HG03095 (cell line): Measurements from ENCODE around the gene MPHOSPH9.
A peak's percentile ranks its signal among the peaks of the same experiment; 100 is the strongest.

Source experiments
- ATAC-seq: cut with Tn5 transposase; IDR thresholded peaks from one replicate; pipeline ENCODE4 v1.9.1; 2021; ENCODE audit warnings: moderate library complexity; ENCODE audit not compliant: unreplicated experiment

Gene MPHOSPH9

DNA sequence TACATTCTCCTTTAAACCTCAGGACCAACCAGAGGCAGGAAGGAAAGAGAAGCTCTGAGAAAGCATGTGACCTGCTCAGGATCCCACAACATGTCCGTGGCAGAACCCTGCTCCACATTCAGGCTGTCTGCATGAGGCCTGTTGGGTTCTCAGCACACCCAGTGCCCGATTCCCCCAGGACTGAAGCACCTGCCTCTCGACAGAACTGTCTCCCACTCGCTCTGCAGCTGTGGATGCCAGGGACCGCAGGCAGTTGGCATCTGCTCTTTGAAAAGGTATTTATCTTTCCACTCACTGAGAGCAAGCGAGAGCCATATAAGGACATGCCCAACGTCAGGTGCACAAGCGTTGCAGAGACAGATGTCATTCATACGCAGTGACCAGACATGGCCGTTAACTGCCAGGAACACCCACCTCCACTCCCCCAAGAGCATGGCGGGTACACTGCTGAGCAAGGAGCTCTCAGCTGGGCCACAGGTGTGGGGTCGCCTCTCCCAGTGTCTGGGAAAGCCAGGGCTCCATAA lies 101.0 kb downstream of the MPHOSPH9 start:
- ATAC-seq, result no peak

- ATAC-seq, result no peak
Observed at GRCh38 chr12:123131291-123131832, 101.6 kb downstream of the MPHOSPH9 start.

GRCh38 chr12:123129621-123130020 lies 103.3 kb downstream of the MPHOSPH9 start:
- no peak for ATAC-seq

GRCh38 chr12:123127182-123127495 lies 105.8 kb downstream of the MPHOSPH9 start:
- ATAC-seq, result no peak

DNA sequence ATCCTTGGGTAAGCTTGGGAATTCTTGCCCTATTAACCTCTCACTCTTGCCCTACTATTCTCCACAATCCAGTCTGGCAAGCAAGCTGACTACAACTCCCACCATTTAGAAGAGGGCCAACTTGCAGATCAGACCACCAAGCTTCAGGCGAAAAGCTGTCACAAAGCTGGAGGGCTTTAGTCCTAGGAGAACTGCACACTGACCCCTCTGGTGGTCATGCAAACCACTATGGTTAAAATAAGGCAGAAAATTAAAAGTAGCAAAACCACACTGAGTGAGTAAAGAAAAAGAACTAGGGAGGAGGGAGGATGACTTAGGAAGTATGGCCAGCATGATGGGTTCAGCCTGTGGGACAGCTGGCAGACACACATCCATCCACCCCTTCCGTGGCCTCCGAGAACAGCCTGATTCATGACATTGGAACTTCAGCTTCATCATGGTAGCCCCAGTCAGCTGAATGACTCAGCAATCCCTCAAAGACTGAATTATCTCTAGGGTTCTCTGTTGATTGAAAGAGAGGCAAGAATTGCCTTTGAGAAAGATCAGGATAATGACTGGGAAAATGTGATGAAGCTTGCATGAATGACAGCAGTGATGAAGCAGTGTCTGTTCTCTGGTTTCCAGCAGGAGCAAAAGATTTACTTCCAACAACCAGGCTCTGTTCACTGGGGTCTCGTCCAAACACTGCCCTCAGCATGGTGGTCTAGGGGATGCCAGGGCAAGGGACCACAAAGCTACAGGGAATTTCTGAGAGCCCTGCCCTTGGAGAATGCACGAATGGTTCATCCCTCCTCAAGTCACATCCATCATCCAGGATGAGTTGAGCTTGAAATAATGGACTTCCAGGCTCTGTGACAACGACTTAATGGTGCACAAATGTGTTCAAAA lies 106.4 kb downstream of the MPHOSPH9 start:
- no peak for ATAC-seq

GRCh38 chr12:123122626-123123025 lies 110.3 kb downstream of the MPHOSPH9 start:
- ATAC-seq, result no peak

DNA sequence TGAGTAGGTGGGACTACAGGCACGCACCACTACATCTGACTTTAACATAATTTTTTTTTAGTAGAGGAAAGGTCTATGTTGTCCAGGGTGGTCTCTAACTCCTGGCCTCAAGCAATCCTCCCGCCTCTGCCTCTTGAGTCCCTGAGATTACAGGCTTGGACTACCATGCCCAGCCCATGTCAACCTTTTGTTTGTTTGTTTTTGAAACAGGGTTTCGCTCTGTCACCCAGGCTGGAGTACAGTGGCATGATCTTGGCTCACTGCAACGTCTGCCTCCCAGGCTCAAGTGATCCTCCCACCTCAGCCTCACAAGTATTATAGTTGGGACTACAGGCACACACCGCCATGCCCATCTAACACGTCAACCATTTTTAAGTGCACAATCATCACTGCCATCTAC lies 111.3 kb downstream of the MPHOSPH9 start:
- no peak for ATAC-seq

DNA sequence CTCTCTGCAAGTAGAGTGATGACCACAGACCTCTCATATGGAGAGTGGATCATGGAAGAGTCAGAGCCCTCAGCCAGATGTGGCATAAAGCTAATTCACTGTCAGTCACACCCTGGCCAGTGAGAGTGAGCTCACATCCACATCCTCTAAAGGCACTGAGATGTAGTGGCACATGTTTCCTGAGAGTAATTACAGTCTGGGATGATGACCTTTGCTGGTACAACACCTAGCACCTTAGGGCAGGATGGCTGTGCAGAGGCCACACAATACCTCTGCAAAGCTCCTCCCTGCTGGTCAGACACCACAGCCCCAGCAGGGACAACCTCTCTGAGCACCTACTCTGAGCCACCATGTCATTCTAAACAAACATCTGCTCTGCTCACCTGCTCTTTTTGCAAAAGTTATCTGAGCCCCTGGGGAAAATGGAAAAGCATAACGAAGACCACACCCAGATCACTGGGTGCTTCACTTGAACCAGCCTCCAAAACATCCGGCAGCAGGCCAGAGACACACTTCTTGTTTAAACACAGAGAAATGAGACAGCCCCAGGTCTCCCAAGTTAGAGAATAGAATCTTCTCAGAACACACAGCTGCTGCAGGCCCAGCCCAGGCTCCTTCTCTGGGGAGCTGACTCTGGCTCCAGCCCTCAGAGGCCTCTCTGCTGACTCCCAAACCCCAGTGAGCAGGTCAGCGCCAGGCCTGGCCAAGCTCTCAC lies 112.3 kb downstream of the MPHOSPH9 start:
- peak; percentile 7 for ATAC-seq

- ATAC-seq, result peak; percentile 74
Observed at GRCh38 chr12:123119808-123120207, 113.1 kb downstream of the MPHOSPH9 start.

DNA sequence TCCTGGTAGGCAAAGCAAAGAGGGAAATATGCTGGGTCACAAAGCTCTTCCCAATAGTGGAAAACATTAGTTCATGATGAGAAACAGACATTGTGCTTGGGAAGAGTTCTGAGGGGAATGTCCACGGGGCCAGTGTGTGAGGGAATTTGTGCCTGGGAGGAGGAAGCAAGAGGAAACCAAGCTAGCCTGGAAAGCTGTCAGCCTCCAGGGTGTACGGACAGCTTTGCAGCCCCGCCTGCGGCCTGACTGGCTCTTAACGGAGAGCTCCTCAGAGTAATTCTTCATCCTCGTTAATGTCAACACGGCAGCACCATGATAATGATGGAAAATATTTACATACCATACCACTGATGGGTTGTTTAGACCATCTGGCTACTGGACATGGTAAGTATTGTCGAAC lies 114.4 kb downstream of the MPHOSPH9 start:
- no peak for ATAC-seq

- ATAC-seq, result no peak
Observed at GRCh38 chr12:123115409-123116121, 117.4 kb downstream of the MPHOSPH9 start.

GRCh38 chr12:123114304-123115083 lies 118.4 kb downstream of the MPHOSPH9 start:
- ATAC-seq, result no peak

DNA sequence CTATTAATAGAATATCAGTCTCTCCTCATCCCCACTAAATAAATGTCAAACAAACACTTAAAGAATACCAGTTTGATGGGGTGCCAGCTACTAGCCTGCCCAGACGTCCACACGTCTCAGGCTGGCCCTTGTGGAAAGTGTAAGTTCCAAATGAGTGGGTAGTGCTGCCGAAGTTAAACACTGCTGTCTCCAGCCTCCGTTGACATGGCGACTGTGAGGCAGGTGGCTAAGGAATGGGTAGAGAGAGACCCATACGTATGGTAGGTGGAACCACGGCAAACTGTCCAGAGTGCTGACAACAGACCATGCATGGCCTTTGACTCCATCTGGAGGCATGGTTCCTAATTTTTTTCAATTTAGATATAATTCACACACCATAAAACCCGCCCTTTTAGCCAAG lies 119.9 kb downstream of the MPHOSPH9 start:
- no peak for ATAC-seq

GRCh38 chr12:123111498-123112165 lies 121.3 kb downstream of the MPHOSPH9 start:
- no peak for ATAC-seq

- no peak for ATAC-seq
Observed at GRCh38 chr12:123109319-123109772, 123.6 kb downstream of the MPHOSPH9 start.

GRCh38 chr12:123108682-123109066 lies 124.3 kb downstream of the MPHOSPH9 start:
- ATAC-seq, result no peak

DNA sequence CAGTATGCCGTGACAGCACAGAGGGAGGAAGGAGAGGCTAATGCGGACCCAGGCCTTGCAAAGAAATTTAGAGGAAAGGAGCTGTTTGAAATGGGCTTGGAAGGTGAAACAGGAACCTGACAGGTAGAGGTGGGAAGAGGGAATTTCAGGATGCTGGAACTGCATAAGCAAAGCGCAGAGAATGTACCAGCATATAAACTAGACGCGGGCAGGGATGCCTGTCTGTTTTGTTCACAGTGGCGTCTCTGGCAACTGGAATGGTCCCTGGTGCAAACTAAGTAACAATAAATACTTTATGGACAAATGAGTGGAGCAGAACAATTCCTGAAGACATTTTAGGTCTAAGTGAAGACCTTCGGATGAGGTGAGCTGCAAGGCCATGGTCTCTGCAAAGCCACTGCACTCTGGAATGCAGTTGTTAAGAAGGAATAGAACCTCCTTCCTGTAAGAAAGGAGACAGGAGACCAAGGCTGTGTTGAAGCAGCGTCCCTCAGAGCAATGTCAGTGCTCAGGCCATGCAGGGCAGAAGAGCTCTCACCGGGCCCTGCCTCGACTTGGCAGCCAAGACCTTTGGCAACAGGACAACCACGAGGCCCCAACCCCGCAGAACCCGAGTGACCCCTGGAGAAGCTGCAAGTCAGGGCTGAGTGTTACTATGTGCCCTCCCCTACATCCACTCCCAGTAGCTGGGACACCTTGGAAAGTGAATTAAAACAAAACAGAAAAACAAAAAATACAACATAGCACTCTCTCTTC lies 124.8 kb downstream of the MPHOSPH9 start:
- ATAC-seq, result no peak

GRCh38 chr12:123106640-123107359 lies 126.1 kb downstream of the MPHOSPH9 start:
- ATAC-seq, result no peak
